Caco-2 (cell line): ENCODE measurements around the gene CDK5RAP2. TPM values are rescaled to one million over a fixed set of nuclear protein-coding genes. Genes with fewer than 3 reads are reported as not detected.
"Not testable (repeated sequence)": the region's sequence is repeated elsewhere in the genome, so short reads cannot be mapped to it uniquely, and the experiment has no call there.

ENCODE experiments used
- BruUV-seq: library from RNA; stranded (reverse); fragments of 400-500 nt; replicated peaks from 2 replicates; lab custom pipeline; 2021; lab: Mats Ljungman, UMichigan
- CTCF ChIA-PET: fragments of 300-600 bp; sonication (Branson Sonifier 250); formaldehyde crosslinking; loops from one replicate; lab custom pipeline; 2022; ENCODE audit warnings: antibody characterized with exemption; lab: Charles Lee
- POLR2A ChIA-PET: fragments of 300-600 bp; sonication (Branson Sonifier 250); formaldehyde crosslinking; loops from one replicate; lab custom pipeline; 2022; ENCODE audit warnings: antibody characterized with exemption; lab: Charles Lee
- DNase-seq, 2 experiments: peaks; one replicate each; pipeline versions ENCODE4 v3.0.0 to v3.0.0-alpha.2; 2020 to 2022
- H3K27me3 ChIP-seq: replicated peaks from 2 replicates; pipeline ENCODE4 v1.6.0; 2011; ENCODE audit warnings: low read length; ENCODE audit not compliant: control insufficient read depth, insufficient read depth
- H3K36me3 ChIP-seq: 2 replicates; pipeline ENCODE4 v1.5.1; 2011; ENCODE audit warnings: low read length; ENCODE audit not compliant: control insufficient read depth, insufficient read depth
- H3K4me1 ChIP-seq: fragments of 250-450 bp; sonication (Bioruptor Pico); 2 replicates; pipeline ENCODE4 v1.5.1; 2020; ENCODE audit warnings: mild to moderate bottlenecking
- H3K4me3 ChIP-seq: 2 replicates; pipeline ENCODE4 v1.5.1; 2011; ENCODE audit warnings: low read depth, mild to moderate bottlenecking, control low read depth, low read length
- H3K9me3 ChIP-seq: fragments of 250-450 bp; sonication (Bioruptor Pico); 2 replicates; pipeline ENCODE4 v1.5.1; 2020; ENCODE audit warnings: mild to moderate bottlenecking, moderate library complexity
- H3K27ac Mint-ChIP-seq: one replicate; pipeline ENCODE4 v1.8.0; 2022; ENCODE audit warnings: mixed read lengths; ENCODE audit not compliant: unreplicated experiment
- H3K27me3 Mint-ChIP-seq: one replicate; pipeline ENCODE4 v1.8.0; 2022; ENCODE audit warnings: mixed read lengths; ENCODE audit not compliant: insufficient read depth, unreplicated experiment
- H3K36me3 Mint-ChIP-seq: one replicate; pipeline ENCODE4 v1.8.0; 2022; ENCODE audit warnings: mild to moderate bottlenecking, mixed read lengths; ENCODE audit not compliant: insufficient read depth, unreplicated experiment
- H3K4me1 Mint-ChIP-seq: one replicate; pipeline ENCODE4 v1.8.0; 2022; ENCODE audit warnings: low read depth, mixed read lengths; ENCODE audit not compliant: unreplicated experiment
- H3K4me3 Mint-ChIP-seq: one replicate; pipeline ENCODE4 v1.8.0; 2022; ENCODE audit warnings: mild to moderate bottlenecking, moderate library complexity, mixed read lengths; ENCODE audit not compliant: unreplicated experiment
- H3K9me3 Mint-ChIP-seq: one replicate; pipeline ENCODE4 v1.8.0; 2022; ENCODE audit warnings: mixed read lengths; ENCODE audit not compliant: unreplicated experiment
- intact Hi-C: fragments of 100-400 bp; cut with micrococcal nuclease; formaldehyde crosslinking; loops from one replicate; pipeline ENCODE4 v1.10.0; 2022; ENCODE audit not compliant: unreplicated experiment
- total RNA-seq: library from RNA; stranded (reverse); gene quantifications from 2 replicates; pipeline ENCODE4 v1.2.3, GENCODE V29; 2022
- TF ChIP-seq, protein P1 (sequence below), 2 experiments: fragments of 200-600 bp in 1 of 2; IDR thresholded peaks; 1 replicate in 1 of 2; 2 replicates in 1 of 2; pipeline versions ENCODE4 v1.5.1 to v1.8.0; 2011 to 2022; ENCODE audit warnings: antibody characterized with exemption in 1 of 2, control low read depth in 1 of 2, inconsistent platforms in 1 of 2, low read depth in 1 of 2, low read length in 1 of 2, mild to moderate bottlenecking in 1 of 2, moderate library complexity in 1 of 2; ENCODE audit not compliant: insufficient read depth in 1 of 2, severe bottlenecking in 1 of 2, unreplicated experiment in 1 of 2

CDK5RAP2 gene
- total RNA-seq, 1 experiment from 2014 or later = 71.3 TPM

DNA sequence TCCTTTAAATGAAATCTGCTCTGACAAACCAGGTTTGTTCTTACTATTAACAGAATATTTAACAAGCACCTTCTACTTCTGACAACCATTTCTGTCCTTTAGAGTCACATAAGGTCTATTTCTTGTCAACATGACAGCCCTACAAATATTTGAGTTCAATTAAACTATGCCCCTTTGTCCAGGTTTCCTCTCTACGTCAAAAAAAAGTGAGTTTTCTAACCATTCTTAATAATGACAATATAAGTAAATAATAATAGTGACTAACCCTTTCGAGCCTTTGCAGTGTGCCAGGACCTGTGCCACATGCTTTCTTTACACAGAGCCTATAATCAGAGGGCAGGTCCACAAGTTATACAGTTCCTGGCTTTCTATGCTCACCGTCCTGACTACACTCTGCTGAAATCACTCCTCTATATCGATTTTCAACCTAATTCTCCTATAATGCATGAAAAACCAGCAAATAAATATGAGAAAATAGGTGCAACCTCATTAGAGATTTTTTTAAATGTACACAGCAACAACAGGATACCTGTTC lies 115.0 kb downstream of the CDK5RAP2 start:
- H3K27me3 ChIP-seq = no peaks in the 10 kb centered on the region
- H3K4me3 ChIP-seq = no peak overlapping the region
- no peaks in the 10 kb centered on the region; the same call in 1 of the 2 replicates for H3K36me3 ChIP-seq
- CTCF ChIA-PET = no interaction called here
- no peaks in the 10 kb centered on the region for H3K27me3 Mint-ChIP-seq
- no TSS peak for BruUV-seq
- no peak overlapping the region for H3K27ac Mint-ChIP-seq
- no peaks in the 10 kb centered on the region for H3K4me1 Mint-ChIP-seq
- no peaks in the 10 kb centered on the region for H3K9me3 ChIP-seq
- no peak overlapping the region for H3K4me3 Mint-ChIP-seq
- peaks cover 35% of the 10 kb centered on the region for H3K36me3 Mint-ChIP-seq
- DNase-seq = no peak
- intact Hi-C loops = no loop called here
- POLR2A ChIA-PET = no interaction called here
- no peaks in the 10 kb centered on the region for H3K4me1 ChIP-seq
- no peaks in the 10 kb centered on the region for H3K9me3 Mint-ChIP-seq
- TF ChIP-seq, protein P1, sequence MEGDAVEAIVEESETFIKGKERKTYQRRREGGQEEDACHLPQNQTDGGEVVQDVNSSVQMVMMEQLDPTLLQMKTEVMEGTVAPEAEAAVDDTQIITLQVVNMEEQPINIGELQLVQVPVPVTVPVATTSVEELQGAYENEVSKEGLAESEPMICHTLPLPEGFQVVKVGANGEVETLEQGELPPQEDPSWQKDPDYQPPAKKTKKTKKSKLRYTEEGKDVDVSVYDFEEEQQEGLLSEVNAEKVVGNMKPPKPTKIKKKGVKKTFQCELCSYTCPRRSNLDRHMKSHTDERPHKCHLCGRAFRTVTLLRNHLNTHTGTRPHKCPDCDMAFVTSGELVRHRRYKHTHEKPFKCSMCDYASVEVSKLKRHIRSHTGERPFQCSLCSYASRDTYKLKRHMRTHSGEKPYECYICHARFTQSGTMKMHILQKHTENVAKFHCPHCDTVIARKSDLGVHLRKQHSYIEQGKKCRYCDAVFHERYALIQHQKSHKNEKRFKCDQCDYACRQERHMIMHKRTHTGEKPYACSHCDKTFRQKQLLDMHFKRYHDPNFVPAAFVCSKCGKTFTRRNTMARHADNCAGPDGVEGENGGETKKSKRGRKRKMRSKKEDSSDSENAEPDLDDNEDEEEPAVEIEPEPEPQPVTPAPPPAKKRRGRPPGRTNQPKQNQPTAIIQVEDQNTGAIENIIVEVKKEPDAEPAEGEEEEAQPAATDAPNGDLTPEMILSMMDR (IDR thresholded peaks at IDR 0.05; ENCODE audit: insufficient read depth in 1 of 2, low read depth in 1 of 2, low read length in 1 of 2, severe bottlenecking in 1 of 2, unreplicated experiment in 1 of 2) = no peak

DNA sequence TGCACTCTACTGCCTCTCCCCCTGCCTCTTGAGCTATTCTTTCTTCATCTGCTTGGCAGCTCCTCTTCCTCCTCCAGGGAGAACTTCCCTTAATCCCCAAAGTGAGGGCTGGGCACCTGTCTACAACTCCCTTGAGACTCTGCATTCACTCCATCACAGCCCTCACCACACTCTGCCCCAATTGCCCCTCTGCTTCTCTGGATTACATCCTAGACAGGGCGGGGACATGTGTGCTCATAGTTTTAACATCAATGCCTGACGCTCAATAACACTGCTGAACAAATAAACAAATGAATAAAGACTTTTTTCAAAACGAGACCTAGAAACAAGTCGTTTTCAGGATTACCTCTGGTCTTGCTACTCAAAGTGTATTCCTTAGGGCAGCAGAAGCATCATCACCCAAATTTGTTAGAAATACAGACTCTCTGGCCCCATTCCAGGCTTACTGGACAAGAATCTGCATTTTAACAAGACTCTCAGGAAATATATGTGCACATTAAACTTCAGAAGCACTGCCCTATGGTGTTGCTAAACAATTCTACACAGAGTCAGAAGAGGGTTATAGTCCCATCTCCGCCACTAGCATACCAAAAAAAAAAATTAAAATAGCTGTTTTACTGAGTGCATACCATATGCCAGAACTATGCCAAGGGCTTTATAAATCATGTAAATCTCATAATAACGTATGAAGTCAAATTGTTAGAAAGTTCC lies 115.6 kb downstream of the CDK5RAP2 start:
- intact Hi-C loops = no loop called here
- CTCF ChIA-PET = interaction anchor here (0.8 kb wide), 1 partner anchor 13 kb away, joined by 4 read pairs; no protein-coding TSS in a partner anchor

DNA sequence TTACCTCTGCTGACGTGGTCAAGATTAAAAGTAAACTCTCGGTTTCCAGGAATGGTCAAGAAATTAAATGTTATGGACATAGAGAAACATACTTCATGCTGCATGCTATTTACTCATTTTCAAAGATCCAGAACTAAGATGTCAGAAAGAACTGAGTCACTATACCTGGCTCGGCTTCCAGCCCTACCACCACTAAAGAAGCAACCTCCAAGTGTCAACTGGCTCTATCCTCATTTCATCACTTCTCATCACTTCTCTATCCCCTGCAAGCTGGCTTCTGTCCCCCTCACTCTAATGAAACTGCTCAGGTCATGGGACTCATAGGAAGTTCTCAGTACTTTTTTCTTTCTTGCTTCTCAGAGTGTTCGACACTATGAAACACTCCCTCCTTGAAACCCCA lies 116.2 kb downstream of the CDK5RAP2 start:
- POLR2A ChIA-PET = no interaction called here
- Mint-ChIP-seq H3K27me3 (no peaks in the 10 kb centered on the region), H3K4me1 (no peaks in the 10 kb centered on the region), H3K4me3 (no peak overlapping the region), H3K9me3 (no peaks in the 10 kb centered on the region), H3K27ac (no peak overlapping the region), H3K36me3 (peaks cover 28% of the 10 kb centered on the region)
- Histone ChIP-seq H3K9me3 (no peaks in the 10 kb centered on the region), H3K36me3 (no peaks in the 10 kb centered on the region; the same call in 1 of the 2 replicates), H3K27me3 (no peaks in the 10 kb centered on the region), H3K4me1 (no peaks in the 10 kb centered on the region), H3K4me3 (no peak overlapping the region)
- DNase-seq = no peak
- CTCF ChIA-PET = interaction anchor here (0.5 to 0.8 kb wide), 2 partner anchors 13 to 68 kb away, joined by 3 to 4 read pairs; no protein-coding TSS in a partner anchor
- intact Hi-C loops = no loop called here
- no TSS peak for BruUV-seq
- TF ChIP-seq, protein P1 (IDR thresholded peaks at IDR 0.05; ENCODE audit: insufficient read depth in 1 of 2, low read depth in 1 of 2, low read length in 1 of 2, severe bottlenecking in 1 of 2, unreplicated experiment in 1 of 2) = no peak

More for the DNA sequence above, 115.6 kb downstream of the CDK5RAP2 start:
- Histone ChIP-seq H3K4me3 (no peak overlapping the region), H3K4me1 (no peaks in the 10 kb centered on the region), H3K9me3 (no peaks in the 10 kb centered on the region), H3K27me3 (no peaks in the 10 kb centered on the region), H3K36me3 (no peaks in the 10 kb centered on the region; the same call in 1 of the 2 replicates)
- no peak overlapping the region for H3K4me3 Mint-ChIP-seq
- no peaks in the 10 kb centered on the region for H3K27me3 Mint-ChIP-seq
- H3K9me3 Mint-ChIP-seq = no peaks in the 10 kb centered on the region
- no peaks in the 10 kb centered on the region for H3K4me1 Mint-ChIP-seq
- H3K27ac Mint-ChIP-seq = no peak overlapping the region
- BruUV-seq = no TSS peak
- no peak for DNase-seq
- peaks cover 33% of the 10 kb centered on the region for H3K36me3 Mint-ChIP-seq
- POLR2A ChIA-PET = no interaction called here
- TF ChIP-seq, protein P1 (IDR thresholded peaks at IDR 0.05; ENCODE audit: insufficient read depth in 1 of 2, low read depth in 1 of 2, low read length in 1 of 2, severe bottlenecking in 1 of 2, unreplicated experiment in 1 of 2) = no peak

DNA sequence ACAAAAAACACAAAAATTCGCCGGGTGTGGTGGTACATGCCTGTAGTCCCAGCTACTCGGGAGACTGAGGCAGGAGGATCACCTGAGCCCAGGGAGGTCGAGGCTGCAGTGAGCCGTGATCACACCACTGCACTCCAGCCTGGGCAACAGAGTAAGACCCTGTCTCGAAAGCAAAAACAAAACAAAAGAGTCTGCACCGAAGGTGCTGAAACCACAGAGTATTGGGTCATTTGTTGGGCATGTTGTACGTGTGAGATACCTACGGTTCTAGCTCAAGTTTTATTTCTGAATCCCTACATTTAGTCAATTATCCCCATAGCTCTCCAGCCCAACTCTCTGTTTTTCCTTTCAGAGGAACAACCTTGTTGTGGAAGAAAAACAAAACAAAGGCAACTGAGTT lies 118.3 kb downstream of the CDK5RAP2 start:
- H3K9me3 Mint-ChIP-seq, H3K4me1 Mint-ChIP-seq, H3K4me3 ChIP-seq, H3K27me3 Mint-ChIP-seq, H3K27ac Mint-ChIP-seq, H3K4me3 Mint-ChIP-seq, intact Hi-C loops, H3K9me3 ChIP-seq, CTCF ChIA-PET, H3K27me3 ChIP-seq, H3K36me3 ChIP-seq, H3K4me1 ChIP-seq, DNase-seq, POLR2A ChIA-PET, BruUV-seq: not testable (repeated sequence)
- peaks cover 23% of the 10 kb centered on the region for H3K36me3 Mint-ChIP-seq
